Gastrocnemius medialis (tissue), 4 donors: ENCODE results near the gene GMPR2. TPM values are rescaled to one million over a fixed set of nuclear protein-coding genes. Genes with fewer than 3 reads are reported as not detected.

Experiments
- ATAC-seq, 2 donors: fragments of 150-250 bp; one replicate each; pipeline ENCODE4 v1.9.1; 2016
- DNase-seq, 2 donors: peaks; one replicate each; pipeline ENCODE4 v3.0.0-alpha.2; 2019
- H3K27ac ChIP-seq, 4 donors: fragments of 200-600 bp; sonication (generic); 1 replicate in 1 of 4; 2 replicates in 3 of 4; pipeline ENCODE4 v1.5.1; 2016 to 2018; ENCODE audit warnings: mild to moderate bottlenecking in 2 of 4, moderate library complexity in 1 of 4
- H3K27me3 ChIP-seq, 3 donors: fragments of 200-600 bp; sonication (generic) in 2 of 3; 1 replicate in 1 of 3; 2 replicates in 2 of 3; pipeline versions ENCODE4 v1.5.1 to v1.6.0; 2016 to 2019; ENCODE audit warnings: mild to moderate bottlenecking in 1 of 3, moderate library complexity in 1 of 3
- H3K36me3 ChIP-seq, 2 donors: fragments of 200-600 bp; sonication (generic) in 1 of 2; one replicate each; pipeline ENCODE4 v1.5.1; 2017 to 2018
- H3K4me1 ChIP-seq, 2 donors: fragments of 200-600 bp; sonication (generic) in 1 of 2; one replicate each; pipeline ENCODE4 v1.5.1; 2016 to 2017; ENCODE audit warnings: mild to moderate bottlenecking in 2 of 2
- H3K4me3 ChIP-seq, 4 donors: fragments of 200-600 bp; sonication (generic) in 3 of 4; 1 replicate in 1 of 4; 2 replicates in 3 of 4; pipeline ENCODE4 v1.5.1; 2016 to 2019; ENCODE audit warnings: mild to moderate bottlenecking in 2 of 4
- H3K9me3 ChIP-seq, 3 donors: fragments of 200-600 bp; sonication (generic) in 2 of 3; 1 replicate in 1 of 3; 2 replicates in 2 of 3; pipeline ENCODE4 v1.5.1; 2016 to 2019
- POLR2A ChIP-seq, 2 donors: fragments of 450-650 bp; IDR thresholded peaks; one replicate each; pipeline ENCODE4 v1.6.1; 2017; ENCODE audit warnings: antibody characterized with exemption in 2 of 2, mild to moderate bottlenecking in 2 of 2, moderate library complexity in 2 of 2
- in situ Hi-C, 4 donors: fragments of 200-750 bp; cut with MboI; loops; one replicate each; pipeline versions ENCODE4 v1.15.0 to v1.8.0; 2017; ENCODE audit warnings: low sequenced_read_pairs in 4 of 4
- intact Hi-C: fragments of 100-400 bp; cut with DNase I; formaldehyde crosslinking; loops from one replicate; pipeline ENCODE4 v1.15.1; 2023; ENCODE audit warnings: low total_unique reads
- total RNA-seq, 4 donors: library from RNA; depleted of rRNA; stranded (reverse); fragments of >200 nt; gene quantifications; one replicate each; pipeline versions ENCODE4 v1.1.0 to v1.2.3, GENCODE V29; 2016
- TF ChIP-seq, protein P1 (sequence below), 5 experiments: fragments of 450-650 bp in 3 of 5; fragments of 200-600 bp in 2 of 5; sonication (generic) in 2 of 5; IDR thresholded peaks in 4 of 5; conservative IDR thresholded peaks in 1 of 5; 1 replicate in 4 of 5; 2 replicates in 1 of 5; pipeline ENCODE4 v1.5.1; 2016 to 2019; ENCODE audit warnings: antibody characterized with exemption in 5 of 5, mild to moderate bottlenecking in 3 of 5, moderate library complexity in 3 of 5

The GMPR2 gene
- total RNA-seq, 4 donors from 2014 or later, result 15.4 to 44.8 (median 27.4) TPM

DNA sequence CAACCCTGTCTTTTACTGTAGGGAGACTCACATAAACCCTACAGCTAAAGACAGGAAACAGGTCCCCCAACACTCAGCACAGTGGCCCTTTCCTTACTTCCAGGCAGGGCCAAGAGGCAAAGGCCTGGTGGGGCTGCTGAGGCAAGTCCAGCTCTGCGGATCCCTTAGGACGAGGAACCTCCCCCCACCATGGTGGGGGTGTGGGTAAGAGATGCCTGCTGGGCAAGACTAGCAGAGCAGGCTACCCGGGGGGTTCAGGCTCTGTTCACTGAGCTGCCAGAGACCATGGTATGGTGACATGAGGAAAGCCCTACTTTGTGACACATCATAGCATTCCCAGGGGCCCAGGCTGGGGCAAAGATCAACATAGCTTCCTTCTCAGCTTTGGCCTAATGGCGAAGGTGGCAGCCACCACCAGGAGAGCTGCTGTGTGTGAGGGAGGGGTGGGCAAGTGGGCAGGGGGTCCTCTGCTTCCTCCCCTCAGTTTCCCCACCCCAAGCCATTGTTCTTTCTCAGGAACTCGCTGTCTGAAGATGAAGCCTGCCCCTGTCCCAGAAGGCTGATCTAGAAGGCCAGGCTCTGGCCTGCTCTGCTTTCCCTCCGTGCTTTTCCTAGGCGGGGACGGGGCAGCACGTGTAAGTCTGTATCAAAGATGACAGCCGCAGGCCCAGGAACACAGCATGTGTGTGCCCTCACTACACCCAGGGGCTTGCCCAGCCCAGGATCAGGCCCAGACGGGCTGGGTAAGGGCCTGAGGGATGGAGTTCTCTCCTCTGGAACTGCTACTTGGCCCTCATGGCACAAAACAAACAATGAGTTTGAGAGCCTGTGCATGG is 19.8 kb downstream of the GMPR2 start:
- Histone ChIP-seq H3K36me3 (no peaks in the 10 kb centered on the region), H3K27ac (no peak overlapping the region), H3K4me3 (no peak overlapping the region), H3K27me3 (no peaks in the 10 kb centered on the region), H3K4me1 (no peaks in the 10 kb centered on the region), H3K9me3 (no peaks in the 10 kb centered on the region)
- intact Hi-C loops (no loop called here), in situ Hi-C loops (no loop called here)
- TF ChIP-seq, protein P1, sequence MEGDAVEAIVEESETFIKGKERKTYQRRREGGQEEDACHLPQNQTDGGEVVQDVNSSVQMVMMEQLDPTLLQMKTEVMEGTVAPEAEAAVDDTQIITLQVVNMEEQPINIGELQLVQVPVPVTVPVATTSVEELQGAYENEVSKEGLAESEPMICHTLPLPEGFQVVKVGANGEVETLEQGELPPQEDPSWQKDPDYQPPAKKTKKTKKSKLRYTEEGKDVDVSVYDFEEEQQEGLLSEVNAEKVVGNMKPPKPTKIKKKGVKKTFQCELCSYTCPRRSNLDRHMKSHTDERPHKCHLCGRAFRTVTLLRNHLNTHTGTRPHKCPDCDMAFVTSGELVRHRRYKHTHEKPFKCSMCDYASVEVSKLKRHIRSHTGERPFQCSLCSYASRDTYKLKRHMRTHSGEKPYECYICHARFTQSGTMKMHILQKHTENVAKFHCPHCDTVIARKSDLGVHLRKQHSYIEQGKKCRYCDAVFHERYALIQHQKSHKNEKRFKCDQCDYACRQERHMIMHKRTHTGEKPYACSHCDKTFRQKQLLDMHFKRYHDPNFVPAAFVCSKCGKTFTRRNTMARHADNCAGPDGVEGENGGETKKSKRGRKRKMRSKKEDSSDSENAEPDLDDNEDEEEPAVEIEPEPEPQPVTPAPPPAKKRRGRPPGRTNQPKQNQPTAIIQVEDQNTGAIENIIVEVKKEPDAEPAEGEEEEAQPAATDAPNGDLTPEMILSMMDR (IDR thresholded peaks at IDR 0.05 in 4 of 5, conservative IDR thresholded peaks at IDR 0.05 in 1 of 5), result no peak
- TF ChIP-seq POLR2A (IDR thresholded peaks at IDR 0.05), result no peak
- no peak for DNase-seq
- no peak for ATAC-seq

DNA sequence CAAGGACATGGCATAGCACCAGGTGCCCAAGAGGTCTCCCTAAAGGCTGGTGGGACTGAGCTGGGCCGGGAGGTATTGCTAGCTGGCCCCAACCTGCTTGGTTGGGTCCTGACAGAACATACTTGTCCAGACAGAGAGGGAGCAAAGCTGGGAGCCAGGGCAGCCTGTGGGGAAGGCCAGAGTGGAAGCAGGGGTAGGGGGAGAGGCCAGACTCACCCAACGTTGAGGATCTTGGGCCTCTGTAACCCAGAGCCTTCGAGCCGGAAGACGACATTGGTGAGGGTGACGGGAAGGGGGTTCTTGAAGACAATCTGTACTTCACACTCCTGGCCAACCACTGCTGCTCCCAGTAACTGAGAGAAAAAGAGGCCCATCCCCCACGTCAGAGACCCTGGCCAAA is 21.2 kb downstream of the GMPR2 start:
- no peaks in the 10 kb centered on the region for H3K9me3 ChIP-seq
- no peaks in the 10 kb centered on the region for H3K36me3 ChIP-seq
- H3K27ac ChIP-seq, result no peak overlapping the region
- in situ Hi-C loops (no loop called here), intact Hi-C loops (no loop called here)
- TF ChIP-seq POLR2A (IDR thresholded peaks at IDR 0.05), result no peak
- TF ChIP-seq, protein P1 (IDR thresholded peaks at IDR 0.05 in 4 of 5, conservative IDR thresholded peaks at IDR 0.05 in 1 of 5), result no peak
- no peaks in the 10 kb centered on the region for H3K4me1 ChIP-seq
- no peak overlapping the region for H3K4me3 ChIP-seq
- ATAC-seq, result no peak
- DNase-seq, result no peak
- no peaks in the 10 kb centered on the region for H3K27me3 ChIP-seq

DNA sequence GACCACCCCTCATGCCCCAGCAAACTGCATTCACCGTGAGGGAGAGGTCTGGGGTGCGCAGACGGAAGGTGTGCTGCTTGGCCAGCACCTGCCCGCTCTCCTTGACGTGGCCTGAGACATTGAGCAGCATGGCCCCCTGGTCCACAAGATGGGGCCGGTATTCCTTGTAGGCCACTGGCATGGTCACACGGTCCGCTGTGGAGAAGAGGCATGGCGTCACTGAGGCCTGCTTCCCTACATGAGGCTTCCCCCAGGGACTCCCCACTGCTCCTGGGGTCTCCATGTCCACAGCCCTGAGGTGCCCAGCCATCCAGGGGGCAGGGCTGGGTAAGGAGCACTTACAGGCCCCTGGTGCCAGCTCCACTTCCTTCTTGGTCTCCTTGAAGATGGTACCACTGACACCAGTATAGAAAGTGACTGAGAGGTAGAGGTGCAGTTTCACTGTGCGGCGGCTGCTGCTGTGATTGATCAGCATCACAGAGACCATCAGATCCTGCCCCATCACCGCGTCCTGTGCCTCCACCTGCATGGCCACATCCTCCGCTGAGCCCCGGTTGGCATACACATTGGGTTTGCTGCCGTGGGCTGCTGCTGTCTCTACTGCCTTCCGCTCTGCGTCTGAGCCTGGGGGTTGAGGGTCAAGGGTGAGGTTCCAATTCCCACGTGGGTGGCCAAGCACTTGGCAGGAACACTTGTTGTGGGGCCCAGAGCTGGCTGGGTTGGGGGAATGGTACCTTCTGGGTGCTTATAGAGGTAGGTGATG is 22.1 kb downstream of the GMPR2 start:
- Histone ChIP-seq H3K4me3 (no peak overlapping the region), H3K9me3 (no peaks in the 10 kb centered on the region), H3K4me1 (no peaks in the 10 kb centered on the region), H3K27me3 (no peaks in the 10 kb centered on the region), H3K27ac (no peak overlapping the region), H3K36me3 (no peaks in the 10 kb centered on the region)
- TF ChIP-seq, protein P1 (IDR thresholded peaks at IDR 0.05 in 4 of 5, conservative IDR thresholded peaks at IDR 0.05 in 1 of 5), result no peak
- no peak for TF ChIP-seq POLR2A (IDR thresholded peaks at IDR 0.05)
- ATAC-seq (no peak), DNase-seq (no peak)
- intact Hi-C loops (no loop called here), in situ Hi-C loops (no loop called here)

- no peak for TF ChIP-seq POLR2A (IDR thresholded peaks at IDR 0.05)
- TF ChIP-seq, protein P1 (IDR thresholded peaks at IDR 0.05 in 4 of 5, conservative IDR thresholded peaks at IDR 0.05 in 1 of 5), result no peak
- ATAC-seq (no peak), DNase-seq (no peak)
- in situ Hi-C loops (no loop called here), intact Hi-C loops (no loop called here)
- Histone ChIP-seq H3K27ac (no peak overlapping the region), H3K9me3 (no peaks in the 10 kb centered on the region), H3K4me1 (no peaks in the 10 kb centered on the region), H3K36me3 (no peaks in the 10 kb centered on the region), H3K4me3 (no peak overlapping the region), H3K27me3 (no peaks in the 10 kb centered on the region)
These were observed 22.7 kb downstream of the GMPR2 start for GRCh38 chr14:24255438-24255837.
